HG02798 (cell line): Measurements from ENCODE around the gene KY.

Source experiments
- ATAC-seq: cut with Tn5 transposase; IDR thresholded peaks from one replicate; pipeline ENCODE4 v1.9.1; 2021; ENCODE audit warnings: mild to moderate bottlenecking; ENCODE audit not compliant: unreplicated experiment, poor library complexity

The KY gene

DNA sequence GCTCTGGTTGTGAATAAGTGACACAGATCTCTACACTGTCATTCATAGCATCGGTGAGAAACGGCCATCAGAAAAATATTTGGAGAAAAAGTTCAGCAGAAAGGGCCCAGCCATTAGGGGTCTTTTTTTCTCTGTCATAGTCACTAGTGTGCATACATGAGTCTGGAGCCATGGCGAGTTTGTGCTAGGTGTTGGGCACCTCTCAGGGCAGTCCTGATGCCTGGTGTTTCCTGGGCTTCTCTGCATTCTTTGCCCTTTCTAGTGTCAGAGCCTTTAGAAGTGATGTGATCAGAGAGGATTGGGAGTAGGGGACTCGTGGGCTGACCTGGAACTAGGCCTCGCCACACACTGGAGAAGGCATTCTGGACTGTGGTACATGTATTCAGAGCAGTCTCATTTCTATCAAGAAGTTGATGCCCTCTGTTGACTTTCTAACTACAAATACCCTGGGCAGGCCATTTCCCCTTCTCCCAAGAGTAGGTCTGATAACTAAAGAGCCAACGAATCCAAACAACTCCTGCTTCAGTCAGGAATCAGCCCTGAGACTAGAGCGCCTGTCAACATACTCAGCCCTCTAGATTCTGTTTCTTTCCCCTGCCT is 1.6 kb downstream of the KY start:
- ATAC-seq, result no peak

- no peak for ATAC-seq
These were observed 2.7 kb downstream of the KY start for GRCh38 chr3:134647902-134648760.

- no peak for ATAC-seq
These were observed 4.7 kb downstream of the KY start for GRCh38 chr3:134646086-134646485.

- no peak for ATAC-seq
These were observed 5.3 kb downstream of the KY start for GRCh38 chr3:134645515-134645914.

- ATAC-seq, result peak; percentile 43
These were observed 5.9 kb downstream of the KY start for GRCh38 chr3:134644731-134645514.

DNA sequence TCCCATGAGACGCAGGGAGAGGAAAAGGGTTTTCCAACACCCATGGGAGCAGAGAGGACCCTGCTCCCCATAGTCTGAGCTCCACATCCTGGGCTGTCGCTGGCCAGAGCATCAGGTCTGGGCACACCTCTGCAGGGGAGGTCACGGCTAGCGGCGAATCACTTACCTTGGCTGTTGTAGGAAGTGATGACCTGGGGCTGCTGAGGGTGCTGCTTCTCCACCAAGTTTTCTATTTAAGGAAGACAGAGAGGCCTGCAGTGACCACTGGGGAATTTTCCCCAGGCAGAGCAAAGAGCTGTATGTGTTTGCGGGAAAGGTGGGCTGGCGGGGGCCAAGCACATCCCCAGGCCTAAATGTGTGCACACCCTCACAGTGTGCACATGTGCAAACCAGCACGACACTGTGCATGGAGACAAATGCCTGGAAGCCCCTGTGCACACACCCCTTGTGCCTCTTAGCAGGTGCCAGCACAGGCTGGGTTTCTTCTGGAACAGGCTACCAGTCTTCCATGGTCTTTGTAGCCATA is 7.6 kb downstream of the KY start:
- ATAC-seq, result no peak

GRCh38 chr3:134642445-134643149 is 8.2 kb downstream of the KY start:
- ATAC-seq, result no peak

DNA sequence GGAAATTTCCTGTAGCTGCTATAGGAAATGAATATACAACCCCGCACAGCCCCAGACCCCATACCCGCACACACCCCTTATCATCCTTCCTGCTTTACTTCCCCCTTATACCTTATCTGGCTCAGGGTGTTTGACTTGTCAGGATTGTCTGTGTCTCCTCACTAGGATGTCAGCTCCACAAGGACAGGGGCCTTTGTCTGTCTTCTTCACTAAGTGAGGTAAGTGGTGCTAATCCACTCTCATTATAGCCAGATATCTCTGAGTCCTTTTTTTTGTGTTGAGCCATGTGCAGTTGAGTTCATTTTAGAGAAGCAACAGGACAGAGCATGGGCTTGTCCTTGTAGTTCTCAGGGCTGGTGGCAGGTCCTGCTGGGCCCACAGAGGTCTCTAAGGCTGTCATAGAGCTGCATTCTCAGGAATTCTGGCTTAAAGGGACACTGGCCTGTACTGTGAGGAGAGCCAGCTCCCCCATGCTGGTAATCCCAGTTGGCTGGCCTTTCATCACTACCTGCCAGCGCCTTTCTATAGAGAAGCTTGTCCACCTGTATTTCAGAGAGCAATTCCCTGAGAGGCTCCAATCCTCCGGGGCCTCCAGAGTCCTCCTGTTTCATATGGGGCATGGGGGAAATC is 9.0 kb downstream of the KY start:
- no peak for ATAC-seq

DNA sequence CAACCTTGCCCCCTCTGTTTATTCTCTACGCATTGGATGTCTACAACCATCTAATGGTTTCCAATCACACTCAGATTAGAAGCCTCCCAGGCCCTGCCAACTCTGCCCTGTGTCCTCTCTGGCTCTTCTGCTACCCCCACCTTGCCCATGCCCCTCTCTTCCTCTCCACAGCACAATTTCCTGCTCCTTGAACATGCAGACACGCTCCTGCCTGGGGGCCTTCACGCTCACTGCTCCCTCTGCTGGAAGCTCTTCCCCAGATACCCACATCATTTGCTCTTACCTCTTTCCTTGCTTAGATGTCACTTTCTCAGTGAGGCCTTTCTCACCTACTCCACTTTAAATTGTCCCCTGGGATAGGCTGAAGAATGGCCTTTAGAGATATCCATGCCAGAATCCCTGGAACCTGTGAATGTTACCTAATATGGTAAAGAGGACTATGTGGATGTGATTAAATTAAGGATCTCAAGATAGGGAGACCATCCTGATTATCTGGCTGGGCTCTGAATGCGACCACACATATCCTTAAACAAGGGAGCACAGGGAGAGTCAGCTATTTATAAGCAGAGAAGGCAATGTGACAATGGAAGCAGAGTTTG is 9.9 kb downstream of the KY start:
- ATAC-seq, result peak; percentile 43

DNA sequence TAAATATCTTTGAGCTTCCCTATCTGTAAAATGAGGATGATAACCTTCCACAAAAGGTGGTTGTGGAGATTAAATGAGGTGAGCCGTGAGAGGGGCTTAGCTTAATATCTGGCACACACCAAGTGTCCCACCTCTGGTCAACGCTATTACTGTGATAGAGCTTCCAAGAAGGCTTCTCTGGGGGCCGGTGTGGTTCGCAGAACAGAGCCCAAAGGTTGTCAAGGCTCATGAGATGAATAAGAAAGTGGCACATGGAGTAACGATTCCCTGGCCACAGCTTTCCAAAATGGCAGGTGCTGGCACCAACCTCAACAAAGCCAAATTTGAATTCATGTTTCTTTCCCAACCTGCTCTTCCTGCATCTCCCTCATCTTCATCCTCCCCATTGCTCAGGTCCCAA is 10.4 kb downstream of the KY start:
- no peak for ATAC-seq

GRCh38 chr3:134638385-134639030 is 12.3 kb downstream of the KY start:
- ATAC-seq, result no peak

DNA sequence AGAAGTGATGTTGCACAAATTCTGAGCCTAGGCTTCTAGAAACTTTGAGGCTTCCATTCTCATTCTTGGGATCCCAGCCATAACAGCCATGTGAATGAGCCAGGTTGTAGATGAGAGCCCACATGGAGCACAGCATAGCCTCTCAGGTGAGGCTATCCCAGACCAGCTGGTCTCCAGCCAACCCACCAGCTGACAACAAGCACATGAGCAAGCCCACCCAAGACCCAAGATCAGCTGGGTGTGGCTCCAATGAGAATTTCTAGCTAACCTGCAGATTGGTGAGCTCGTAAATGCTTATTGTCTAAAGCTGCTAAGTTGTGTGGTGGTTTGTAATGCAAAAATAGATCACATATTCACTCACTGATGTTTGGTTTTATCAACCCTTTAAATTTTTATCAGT is 14.4 kb downstream of the KY start:
- no peak for ATAC-seq

- ATAC-seq, result no peak
These were observed 20.3 kb downstream of the KY start for GRCh38 chr3:134630506-134630905.

DNA sequence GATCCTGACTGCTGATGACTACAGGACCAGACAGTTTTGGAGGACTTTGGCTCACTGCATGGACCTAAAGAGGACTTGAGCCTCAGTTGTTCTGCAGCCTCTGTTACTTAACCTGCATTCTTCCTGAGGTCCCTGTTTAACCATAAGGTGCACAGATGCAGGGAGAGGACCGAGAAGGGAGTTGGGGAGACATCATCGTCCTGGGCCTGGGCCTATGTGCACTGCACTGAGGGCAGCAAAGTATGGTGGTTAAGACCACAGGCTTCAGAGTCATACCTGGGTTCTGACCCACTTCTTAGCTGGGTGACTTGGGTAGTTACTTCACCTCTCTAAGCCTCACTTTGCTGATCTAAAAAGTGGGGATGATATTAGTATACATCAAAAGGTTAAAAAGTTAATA is 21.9 kb downstream of the KY start:
- ATAC-seq, result no peak

DNA sequence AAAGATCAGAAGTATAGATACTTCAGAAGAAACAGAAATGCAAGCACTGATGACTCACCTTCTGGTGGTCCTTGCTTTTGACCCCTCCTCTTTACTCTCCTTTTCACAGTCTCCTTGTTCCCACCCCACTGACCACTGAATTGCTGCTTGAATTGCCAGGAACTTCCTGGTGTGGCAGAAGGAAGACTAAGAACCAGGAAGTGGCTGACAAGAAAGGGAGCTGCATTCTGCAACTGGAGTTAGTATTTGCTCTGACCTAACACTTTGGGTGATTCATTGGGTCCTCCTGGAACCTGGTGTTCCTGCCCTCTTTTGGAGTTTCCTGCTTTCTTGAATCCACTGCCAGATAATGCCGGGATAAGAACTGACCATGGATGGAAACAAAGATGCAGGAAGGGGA is 23.0 kb downstream of the KY start:
- ATAC-seq, result no peak

GRCh38 chr3:134625885-134626741 is 24.7 kb downstream of the KY start:
- no peak for ATAC-seq

DNA sequence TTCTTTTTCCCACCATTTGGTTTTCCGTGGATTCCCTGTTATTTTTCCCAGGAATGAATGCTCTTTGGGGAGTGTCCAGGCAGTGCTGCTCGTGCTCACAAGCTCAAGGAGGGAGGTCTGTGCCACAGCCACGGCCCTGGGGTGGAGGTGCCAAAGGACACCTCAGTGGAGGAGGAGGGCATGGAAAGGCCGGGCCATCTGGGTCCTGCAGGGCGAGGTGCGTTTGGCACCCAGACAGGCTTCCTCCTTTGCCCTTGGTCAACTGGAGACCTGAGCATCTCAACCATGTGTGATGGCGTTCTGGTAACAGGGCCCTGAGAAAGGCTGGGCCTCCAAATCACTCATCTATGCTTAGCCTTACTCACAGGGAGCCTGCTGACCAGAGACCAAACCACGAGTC is 25.4 kb downstream of the KY start:
- no peak for ATAC-seq
